SHP77 treated with DMSO at 0.1 percent for 48 hours (cell line): ENCODE measurements around the gene BMPR2.

Experiments used
- DNase-seq: peaks from one replicate; lab custom pipeline; 2025; lab: John Stamatoyannopoulos, UW

BMPR2 gene

GRCh38 chr2:202604699-202605098, 228.6 kb downstream of the BMPR2 start:
- DNase-seq = no peak

GRCh38 chr2:202605174-202605573, 229.0 kb downstream of the BMPR2 start:
- DNase-seq = no peak

DNA sequence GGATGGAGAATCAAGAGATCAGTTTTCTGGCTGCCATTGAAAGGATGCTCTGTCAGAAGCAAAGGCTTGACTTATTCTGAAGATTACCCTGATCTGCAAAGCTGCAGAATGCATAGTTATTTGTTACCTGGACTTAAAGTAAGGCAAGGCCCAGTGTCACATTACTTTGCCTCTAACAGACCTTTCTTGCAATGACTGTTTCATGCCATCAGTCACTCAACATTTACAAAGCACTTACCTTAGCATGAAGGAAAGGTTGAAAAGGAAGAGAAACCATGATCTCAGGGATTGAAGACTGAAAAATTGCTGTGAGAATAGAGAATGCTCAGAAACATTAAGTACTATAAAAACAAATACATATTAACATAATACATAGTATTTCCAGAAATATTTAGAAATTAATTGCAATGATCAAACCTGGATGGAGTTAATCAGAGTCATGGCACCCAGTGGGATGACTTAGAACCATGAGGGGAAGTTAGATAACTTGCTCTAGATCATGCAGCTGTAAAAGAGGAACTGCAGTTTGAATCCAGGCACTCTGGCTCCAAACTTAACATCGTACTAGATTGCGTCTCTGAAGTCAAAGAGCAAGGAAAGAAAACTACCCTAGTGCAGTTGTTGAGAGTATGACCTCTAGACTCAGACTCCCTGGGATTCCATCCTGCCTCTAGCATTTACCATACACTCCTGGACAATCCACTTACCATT, 232.2 kb downstream of the BMPR2 start:
- no peak for DNase-seq

DNA sequence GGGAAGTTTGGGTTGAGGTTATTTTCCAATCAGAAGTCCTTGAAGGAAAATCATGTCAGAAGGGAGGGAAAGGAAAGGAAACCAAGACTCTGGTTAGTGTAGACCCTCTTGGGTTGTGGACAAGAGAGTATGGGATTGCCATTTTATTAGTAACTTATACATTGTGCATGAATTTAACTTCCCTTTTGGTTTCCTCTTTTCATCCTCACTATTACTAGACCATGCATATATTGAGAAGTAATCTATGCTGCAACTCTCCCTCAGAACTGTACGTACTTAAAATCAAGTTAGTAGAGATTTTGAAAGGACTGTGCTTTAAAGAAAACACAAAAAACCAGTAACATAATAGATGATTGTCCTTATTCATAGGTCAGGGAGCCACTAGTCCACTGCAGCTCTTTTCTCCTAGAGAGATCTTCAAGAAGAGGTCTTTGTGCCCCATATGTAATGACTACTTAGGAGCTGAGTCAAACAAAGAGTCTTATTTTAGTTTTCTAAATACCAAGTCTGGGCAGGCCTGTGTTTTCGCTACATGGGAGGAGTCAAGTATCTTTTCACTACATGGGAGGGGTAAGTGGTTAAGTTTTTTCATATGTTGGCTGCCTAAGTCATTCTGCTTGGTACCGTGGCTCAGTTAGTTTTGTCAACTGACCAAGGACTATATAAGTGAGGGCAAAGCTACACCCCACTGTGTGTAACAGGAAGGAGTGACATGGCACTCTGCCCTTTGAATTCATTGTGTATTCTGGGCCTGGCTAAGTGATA, 233.4 kb downstream of the BMPR2 start:
- no peak for DNase-seq

- no peak for DNase-seq
Observed at GRCh38 chr2:202610380-202610779, 234.3 kb downstream of the BMPR2 start.

DNA sequence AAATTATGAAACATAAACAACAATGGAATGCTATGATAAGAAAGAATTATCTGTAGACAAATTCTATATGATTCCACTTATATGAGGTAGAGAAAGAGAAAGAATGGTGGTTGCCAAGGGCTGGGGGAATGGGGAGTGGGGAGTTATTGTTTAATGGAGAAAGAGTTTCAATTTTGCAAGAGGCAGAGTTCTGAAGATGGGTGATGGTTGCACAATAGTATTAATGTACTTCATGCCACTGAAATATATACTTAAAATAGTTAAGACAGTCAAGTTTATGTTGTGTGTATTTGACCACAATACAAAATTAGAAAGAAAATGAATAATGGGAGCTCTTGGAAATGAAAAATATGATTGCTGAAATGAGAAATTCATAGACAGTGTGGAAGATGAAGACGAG, 236.0 kb downstream of the BMPR2 start:
- no peak for DNase-seq

DNA sequence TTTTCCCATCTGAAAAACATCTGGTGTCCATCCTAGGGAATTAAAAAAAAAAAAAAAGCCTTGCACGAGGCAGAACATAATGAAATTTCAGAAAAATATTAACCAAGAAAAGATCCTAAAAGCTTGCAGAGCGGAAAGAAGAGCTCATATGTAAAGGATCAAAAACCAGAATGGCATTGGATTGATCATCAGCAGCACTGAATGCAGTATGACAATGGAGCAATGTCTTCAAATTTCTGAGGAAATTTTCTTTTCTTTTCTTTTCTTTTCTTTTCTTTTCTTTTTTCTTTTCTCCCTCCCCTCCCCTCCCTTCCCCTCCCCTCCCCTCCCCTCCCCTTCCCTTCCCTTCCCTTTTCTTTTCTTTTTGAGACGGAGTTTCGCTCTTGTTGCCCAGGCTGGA, 237.4 kb downstream of the BMPR2 start:
- no peak for DNase-seq
